GM10847 (cell line): Measurements from ENCODE around the gene TMEM225B.

Experiments used
- POLR2A ChIP-seq: IDR thresholded peaks from 2 replicates; pipeline ENCODE4 v1.6.1; 2011; ENCODE audit not compliant: insufficient read length; ENCODE audit errors: extremely low read depth

TMEM225B gene, protein sequence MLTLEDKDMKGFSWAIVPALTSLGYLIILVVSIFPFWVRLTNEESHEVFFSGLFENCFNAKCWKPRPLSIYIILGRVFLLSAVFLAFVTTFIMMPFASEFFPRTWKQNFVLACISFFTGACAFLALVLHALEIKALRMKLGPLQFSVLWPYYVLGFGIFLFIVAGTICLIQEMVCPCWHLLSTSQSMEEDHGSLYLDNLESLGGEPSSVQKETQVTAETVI

DNA sequence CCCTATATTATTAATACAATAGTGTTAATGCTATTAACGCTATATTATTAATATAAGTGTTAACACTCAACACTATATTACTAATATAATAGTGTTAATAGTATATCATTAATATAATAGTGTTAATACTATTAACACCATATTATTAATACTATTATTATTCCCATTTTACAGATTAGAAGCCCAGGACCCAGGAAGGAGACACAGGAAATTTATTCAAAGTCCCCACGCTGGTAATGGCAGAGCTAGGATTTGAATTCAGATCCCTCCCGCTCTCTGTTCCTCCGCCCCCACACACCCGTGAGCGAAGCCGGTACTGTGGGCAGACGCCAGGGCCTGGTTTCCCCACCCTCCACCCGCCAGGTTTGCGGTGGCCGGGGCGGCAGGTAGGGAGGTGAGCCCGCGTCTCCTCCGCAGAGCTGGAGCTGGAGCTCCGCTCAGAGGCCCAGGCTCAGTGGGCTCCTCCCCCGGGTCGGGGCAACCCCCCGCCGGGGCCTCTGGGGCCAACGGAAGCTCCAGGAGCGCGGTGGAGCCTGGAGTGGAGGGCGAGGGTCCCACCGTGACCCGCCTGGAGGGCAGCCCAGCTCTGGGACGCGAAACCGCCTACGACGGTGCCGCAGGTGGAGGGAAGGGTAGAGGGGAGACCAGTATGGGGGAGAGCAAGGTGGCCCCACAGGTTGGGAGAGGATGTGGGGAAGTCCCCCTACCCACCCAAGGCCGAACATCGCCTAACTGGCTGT, at the start of gene TMEM225B:
Gene TMEM225B (plus strand): TSS at position 506 of the 740 bp plus-strand sequence. CDS start 6,122 bp downstream, outside the sequence.
- TF ChIP-seq POLR2A: no peak

DNA sequence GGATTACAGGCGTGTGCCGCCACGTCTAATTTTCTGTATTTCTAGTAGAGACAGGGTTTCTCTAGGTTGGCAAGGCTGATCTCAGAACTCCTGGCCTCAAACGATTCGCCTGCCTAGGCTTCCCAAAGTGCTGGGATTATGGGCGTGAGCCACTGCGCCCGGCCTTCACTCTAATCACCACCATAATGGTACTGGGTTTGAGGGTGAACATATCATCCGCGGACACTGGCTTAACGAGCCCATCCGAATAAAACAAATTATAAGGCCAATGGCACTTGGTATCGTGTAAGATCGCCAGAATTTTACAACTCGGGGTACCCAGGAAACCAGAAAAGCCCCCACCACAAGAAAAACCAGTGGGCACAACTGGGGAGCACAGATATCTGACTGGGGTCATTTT, 46.7 kb upstream of the TMEM225B start:
- TF ChIP-seq POLR2A: no peak

DNA sequence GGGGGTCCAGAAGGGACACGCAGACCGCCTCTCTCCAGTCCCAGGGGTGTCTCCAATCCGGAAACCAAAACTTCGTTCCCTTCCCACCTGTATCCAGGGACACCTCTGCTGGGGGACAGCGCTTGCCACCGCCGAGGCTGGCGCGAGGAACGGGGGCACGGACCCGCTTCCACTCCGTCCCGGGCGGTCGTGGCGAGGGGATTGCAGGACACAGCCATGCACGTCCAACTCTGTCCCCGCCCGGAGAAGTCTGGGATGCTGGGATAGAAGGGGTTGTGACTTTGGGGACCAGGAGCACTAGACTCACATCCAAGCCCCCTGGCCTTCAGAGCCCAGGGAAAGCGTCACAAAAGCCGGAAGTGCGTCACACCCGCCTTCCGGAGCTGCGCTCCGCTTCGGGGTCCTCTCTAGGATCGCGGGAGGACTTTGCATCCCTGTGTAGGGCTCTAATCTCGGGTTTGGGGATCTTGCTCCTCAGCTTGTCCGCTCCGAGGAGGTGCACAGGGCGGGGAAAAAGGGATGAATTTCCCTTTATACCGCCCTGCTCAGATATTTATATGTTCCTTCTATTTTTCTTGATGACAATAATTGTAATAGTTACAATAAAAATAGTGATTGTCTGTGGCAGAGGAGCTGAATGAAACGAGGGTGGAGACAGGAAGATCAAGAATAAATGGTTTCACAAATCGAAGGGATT, 46.2 kb upstream of the TMEM225B start, which contains the start of gene FAM200A:
Gene FAM200A (minus strand): TSS at position 348 of the 697 bp plus-strand sequence. CDS start 3,707 bp downstream, outside the sequence.
- TF ChIP-seq POLR2A: peak; percentile 89

DNA sequence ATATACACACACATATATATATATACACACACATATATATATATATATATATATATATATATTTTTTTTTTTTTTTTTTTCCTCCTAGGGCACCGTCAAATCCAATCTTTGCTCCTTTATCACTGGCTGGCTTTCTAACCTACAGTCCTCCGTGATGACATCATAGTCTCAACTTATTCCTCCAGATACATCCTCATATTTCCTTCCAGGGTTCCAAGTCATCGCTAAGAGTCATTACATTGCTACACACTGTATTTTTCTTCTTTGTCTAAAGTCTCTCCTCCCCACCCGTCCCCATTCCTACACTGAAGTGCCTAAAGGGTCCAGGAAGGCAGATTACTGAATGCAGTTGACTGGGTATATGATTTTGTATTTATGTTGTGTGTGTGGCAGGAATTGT, 45.0 kb upstream of the TMEM225B start:
- no peak for TF ChIP-seq POLR2A

DNA sequence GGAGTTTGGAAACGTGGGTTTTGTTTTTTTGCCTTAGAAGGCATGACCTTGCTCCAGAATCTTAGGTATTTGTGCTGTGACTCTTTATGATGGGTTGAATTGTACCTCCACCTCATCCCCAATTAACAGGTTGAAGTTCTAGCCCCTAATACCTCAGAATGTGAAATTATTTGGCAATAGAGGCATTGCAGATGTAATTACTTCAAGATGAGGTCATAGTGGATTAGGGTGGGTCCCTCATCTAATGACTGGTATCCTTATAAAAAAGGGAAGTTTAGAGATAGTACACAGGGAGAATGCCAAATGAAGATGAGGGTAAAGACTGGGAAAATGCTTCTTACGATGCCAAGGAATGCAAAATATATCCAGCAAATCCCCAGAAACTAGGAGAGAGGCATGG, 43.1 kb upstream of the TMEM225B start:
- no peak for TF ChIP-seq POLR2A

DNA sequence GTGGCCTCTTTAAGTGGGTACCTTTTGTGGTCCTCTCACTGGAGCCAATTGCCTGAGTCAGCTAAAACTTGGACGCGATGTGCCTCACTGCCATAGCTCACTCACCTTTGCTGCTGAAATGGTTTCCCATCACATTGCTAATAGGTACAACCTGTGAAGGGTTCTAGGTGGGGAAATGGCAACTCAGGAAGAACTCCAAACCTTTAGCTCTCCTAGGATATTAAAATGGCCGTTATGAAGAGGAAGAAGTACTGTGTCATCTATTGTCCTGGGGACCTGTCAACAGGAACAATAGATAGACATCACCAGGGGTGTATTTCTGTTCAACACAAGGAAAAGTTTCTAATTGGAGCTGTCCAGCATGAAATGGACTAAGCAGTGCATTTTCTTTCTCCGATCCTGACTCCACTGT, 40.9 kb upstream of the TMEM225B start:
- no peak for TF ChIP-seq POLR2A

DNA sequence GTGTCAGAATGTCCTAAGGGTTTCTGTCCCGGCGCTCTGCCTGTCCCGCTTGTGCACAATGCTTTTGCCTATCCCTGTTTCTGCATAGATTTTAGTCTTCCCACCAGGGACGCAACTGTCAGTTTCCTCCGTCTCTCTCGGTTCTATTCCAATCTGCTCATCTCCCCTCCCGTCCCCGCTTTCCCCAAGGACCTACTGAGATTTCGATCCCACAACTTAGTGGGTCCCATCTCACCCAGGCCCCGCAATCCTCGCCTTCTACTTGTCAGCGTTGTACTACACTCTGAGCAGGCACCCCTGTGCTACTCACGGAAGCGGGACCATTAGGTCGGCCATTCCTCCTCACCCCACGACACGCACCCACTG, 40.1 kb upstream of the TMEM225B start:
- TF ChIP-seq POLR2A: no peak

DNA sequence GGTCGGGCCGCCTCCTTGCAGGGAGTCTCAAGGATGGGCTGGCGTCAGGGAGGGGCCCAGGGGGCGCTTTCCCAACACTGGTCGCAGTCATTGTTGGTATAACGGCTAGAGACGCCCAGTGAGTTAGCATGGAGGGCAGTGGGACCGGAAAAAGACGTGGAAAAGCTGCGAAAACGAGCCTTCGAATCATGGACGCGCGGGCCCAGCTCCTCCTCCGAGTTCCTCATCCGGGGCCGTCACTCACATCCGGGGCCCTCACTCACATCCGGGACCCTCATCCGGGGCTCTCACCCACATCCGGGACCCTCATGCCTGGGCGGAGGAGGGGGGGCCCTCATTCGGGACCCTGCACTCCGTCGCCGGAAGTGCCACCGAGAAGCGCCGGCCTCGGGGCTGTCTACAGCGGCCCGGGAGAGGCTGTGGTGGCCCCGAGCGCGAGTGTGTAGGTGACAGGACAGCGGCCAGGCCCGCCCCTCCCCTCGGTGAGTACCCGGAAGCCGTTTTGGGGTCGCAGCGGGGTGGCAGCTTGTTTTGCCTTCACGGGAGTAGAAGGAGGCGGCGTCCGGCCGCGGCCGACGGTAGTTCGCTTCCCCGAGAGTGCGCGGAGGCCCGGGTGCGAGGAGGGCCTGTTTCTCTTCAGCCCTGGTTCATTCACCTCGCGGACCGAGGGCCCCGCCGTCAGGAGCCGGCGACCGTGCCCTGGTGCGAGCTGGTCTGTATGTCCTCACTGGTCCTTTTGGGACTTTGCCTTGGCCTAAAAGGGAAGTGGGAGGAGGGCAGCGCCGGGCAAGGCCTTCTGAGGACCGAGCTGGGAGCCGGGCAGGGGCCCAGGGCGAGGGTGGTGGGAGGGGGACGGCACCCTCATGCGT, 39.5 kb upstream of the TMEM225B start, which contains the start of gene ZNF655:
Gene ZNF655 (plus strand): TSS at position 337 of the 869 bp plus-strand sequence. CDS start 1,918 bp downstream, outside the sequence.
- TF ChIP-seq POLR2A: peak; percentile 79

DNA sequence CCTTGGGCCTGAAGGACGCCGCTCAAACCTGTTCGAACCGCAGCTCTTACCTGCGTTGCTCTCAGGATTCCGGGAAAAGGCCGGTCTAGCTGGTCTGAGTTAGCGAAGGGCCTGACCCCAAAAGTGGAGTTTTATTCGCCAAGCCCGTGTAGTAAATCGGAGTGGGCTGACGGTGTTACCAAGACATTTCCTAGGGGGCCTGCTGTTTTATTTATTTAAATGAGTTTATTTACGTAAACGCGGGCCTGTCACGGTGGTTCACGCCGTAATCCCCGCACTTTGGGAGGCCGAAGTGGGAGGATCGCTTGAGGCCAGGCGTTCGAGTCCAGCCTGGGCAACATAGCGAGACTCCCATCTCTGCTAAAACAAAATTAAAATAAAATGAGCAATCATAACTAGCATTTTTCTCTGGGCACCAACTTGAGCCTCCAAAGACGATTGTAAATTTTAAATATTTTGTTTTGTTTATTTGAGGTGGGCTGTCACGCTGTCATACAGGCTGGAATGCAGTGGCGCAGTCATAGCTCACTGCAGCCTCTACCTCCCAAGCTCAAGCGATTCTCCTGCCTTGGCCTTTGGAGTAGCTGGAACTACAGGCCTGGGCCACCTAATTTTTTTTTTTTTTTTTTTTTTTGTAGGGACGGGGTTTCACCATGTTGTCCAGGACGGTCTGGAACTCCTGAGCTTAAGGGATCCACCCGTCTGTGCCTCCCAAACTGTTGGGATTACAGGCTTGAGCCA, 38.7 kb upstream of the TMEM225B start:
- no peak for TF ChIP-seq POLR2A

DNA sequence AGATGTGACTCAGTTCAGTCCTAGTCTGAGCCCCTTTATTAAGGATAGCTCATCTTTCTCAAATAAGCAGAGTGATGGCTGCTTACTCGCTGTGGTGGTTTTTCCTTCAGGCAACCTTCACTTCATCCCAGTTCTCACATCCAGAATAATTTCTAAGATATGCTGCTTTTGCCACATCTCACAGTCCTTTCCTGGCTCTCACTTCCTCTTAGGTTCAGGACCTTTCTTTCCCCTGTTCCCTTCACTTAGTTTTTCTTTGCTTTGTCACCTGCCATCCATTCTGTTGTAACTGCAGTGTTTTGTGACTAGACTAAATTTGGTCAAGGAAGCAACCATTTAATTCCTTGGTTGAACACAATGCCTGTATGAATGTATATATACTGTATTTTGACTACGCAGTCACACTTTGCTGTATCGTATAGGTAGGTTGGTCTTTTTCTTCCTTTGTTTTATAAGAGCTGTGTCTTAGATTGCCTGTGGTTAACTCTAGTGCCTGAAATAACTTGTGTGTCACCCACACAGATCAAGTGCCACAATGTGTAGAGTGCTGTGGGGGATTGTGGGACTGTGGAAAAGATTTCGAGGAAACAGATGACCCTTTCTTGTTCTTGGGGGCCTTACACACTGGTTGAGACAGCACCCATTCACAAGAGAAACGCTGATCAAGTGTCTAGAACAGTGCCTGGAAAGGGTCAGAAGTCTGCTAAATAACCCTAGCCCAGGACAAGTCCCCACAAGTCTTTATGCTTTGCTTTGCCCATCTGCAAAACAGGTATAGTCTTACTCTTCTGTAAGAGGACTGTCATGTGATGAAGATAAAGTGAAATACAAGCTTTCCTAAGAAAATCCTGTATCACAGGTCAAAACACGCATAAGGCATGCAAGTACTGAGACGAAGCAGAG, 37.0 kb upstream of the TMEM225B start:
- no peak for TF ChIP-seq POLR2A

DNA sequence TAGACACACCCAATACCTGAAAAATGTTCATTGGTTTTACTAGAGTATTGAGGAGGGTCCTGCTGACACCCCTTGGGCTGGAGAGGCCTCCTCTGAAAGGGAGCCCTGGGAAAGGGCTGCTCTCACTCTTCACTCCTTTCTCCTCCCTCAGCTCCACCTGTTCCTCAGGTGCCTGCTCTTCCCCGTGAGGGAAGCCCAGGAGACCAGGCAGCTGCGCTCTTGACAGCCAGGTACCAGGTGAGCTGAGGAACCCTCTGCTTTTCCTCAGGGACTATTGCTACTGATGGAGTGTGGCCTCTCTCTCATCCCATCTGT, 36.4 kb upstream of the TMEM225B start:
- no peak for TF ChIP-seq POLR2A

DNA sequence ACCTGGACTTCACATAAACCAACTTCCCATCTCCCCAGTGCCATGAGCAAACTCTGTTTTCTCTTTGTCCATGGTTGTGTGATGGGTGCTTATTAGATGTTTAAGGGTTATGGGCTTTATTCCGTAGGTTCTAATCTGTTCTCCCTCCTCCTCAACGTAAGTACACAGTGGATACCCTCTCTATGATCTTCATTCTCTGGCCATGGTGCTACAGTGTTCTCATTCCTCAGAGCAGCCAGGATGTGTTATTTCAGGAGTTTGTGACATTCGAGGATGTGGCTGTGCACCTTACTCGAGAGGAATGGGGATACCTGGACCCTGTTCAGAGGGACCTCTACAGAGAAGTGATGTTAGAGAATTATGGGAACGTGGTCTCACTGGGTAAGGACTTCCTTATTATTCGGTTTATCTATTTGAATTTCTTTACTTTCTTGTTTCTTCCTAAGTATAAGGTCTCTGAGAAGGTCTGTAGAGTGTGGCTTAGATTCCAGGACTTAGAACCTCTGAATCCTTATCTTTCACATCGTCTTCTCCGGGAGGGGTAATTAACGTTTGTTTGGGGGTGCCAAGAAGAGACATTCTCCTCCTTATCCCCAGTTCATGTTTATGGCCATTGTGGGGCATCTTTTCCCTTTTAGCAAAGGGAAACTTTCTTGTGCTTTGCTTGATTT, 35.8 kb upstream of the TMEM225B start:
- no peak for TF ChIP-seq POLR2A

DNA sequence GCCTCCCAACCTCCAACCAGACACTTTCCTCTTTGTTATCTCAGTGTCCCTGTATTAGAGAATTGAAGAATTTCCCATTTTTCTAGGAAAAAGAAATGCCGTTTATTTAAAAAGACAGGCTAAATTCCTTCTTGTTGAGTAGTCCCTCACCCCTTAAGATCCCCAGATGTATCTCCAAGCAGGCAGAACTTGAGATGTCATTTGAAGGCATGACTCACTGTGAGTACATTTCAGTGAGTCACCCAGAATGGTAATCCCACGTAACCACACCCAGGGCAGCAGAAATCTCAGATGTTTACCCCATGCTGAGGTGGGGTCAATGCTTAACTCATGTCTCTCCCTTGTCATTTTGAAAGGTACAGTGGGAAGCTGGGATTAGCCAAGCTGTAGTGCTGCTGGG, 35.2 kb upstream of the TMEM225B start:
- no peak for TF ChIP-seq POLR2A
